Measurements from ENCODE around the gene DCUN1D1.

The DCUN1D1 gene

DNA sequence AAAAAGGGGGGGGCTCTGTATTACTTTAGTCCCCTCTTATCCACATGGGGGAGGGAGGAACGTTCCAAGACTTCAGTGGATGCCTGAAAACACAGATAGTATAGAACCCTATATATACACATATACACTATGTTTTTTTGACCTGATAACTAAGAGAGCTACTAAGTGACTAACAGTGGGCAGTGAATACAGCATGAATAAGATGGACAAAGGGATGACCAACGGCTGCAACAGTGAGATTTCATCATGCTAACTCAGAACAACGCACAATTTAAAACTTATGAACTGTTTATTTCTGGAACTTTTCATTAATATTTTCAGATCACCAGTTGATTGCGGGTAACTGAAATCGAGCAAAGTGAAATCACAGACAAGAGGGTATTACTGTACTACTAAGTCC lies 7.3 kb downstream of the DCUN1D1 start:
- in situ Hi-C loops (cut with HindIII; ENCODE audit: low sequenced_read_pairs), result no loop called here

DNA sequence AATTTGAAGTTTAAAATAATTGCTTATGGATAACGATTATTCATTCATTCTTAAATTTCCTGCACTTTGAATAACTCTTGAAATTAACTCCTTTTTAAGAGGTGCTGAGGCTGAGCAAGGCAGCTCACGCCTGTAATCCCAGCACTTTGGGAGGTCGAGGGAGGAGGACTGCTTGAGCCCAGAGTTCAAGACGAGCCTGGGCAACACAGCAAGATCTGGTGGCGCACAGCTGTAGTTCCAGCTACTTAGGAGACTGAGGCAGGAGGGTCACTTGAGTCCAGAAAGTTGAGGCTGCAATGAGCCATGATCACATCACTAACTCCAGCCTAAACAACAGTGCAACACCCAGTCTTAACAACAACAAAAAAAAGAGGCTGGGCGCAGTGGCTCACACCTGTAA lies 8.0 kb downstream of the DCUN1D1 start:
- in situ Hi-C loops (cut with HindIII; ENCODE audit: low sequenced_read_pairs), result no loop called here

DNA sequence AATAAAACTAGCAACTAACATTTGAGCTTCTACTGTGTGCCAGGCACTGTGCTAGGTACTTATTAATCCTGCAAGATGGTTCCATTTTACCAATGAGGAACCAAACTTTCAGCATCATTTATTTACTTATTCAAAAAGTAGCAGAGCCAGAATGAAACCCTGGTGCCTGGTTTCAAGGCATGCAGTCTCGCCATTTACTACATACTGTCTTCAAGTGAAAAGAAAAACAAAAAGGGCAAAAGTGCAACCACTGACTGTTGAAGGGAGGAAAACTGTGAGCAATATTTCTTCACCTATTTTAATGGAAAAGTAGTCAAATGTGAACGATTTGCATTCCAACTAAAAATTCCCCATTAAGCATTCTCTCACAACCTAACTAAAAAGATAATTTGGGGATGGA lies 8.7 kb downstream of the DCUN1D1 start:
- in situ Hi-C loops (cut with HindIII; ENCODE audit: low sequenced_read_pairs), result no loop called here

DNA sequence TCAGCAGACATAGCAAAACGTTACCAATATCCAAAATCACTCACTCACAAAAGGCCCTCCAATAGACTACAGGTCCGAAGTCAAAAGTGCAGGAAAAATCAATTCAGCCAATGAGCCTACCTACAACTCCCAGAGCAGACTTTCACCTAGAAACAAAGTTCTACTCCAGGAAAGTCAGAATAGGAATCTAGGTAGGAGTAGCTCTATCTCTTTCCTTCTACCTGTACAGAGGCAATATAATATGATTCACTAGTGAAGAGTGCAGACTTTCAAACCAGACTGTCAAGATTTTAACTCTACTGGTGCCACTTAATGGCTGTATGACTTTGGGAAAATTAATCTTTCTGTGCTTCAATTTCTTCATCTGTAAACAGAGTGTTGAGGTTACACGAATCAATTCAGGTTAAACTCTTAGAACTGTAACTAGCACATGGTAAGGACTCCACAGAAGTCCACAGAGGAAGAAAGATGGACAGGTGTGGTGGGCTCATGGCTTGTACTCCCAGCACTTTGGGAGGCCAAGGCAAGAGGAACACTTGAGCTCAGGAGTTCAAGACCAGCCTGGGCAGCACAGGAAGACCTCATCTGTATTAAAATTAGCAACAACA lies 9.4 kb downstream of the DCUN1D1 start:
- in situ Hi-C loops (cut with HindIII; ENCODE audit: low sequenced_read_pairs), result no loop called here

DNA sequence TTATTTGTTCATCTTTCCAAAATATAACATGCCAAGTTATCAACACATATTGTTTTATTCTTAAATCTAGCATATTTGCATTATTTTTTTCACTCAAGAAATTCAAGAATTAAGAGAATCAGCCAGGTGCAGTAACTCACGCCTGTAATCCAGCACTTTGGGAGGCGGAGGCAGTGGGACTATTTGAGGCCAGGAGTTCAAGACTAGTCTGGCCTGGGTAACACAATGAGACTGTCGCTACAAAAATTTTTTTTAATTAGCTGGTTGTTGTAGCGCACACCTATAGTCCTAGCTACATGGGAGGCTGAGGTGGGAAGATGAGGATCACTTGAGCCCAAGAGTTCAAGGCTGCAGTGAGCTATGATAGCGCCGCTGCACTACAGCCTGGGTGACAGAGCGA lies 10.5 kb downstream of the DCUN1D1 start:
- in situ Hi-C loops (cut with HindIII; ENCODE audit: low sequenced_read_pairs), result no loop called here

DNA sequence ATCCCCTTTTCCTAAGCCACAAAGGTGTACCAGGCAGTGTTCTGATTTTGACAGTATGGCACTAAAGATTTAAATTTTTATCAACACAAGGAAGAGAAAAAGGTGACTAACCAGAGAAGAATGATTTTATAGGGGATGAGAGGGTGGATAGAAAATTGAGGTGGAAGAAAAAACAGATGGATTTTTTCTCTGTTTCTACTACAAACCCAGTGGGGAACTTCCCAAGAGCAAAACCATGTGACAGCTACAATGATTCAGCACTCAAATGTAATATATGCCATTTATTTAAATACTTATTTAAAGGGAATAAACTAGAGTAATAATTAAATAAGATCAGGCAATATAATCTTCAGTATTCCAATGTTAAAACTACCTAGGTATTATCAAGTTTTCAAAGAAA lies 11.1 kb downstream of the DCUN1D1 start:
- in situ Hi-C loops (cut with HindIII; ENCODE audit: low sequenced_read_pairs), result no loop called here

DNA sequence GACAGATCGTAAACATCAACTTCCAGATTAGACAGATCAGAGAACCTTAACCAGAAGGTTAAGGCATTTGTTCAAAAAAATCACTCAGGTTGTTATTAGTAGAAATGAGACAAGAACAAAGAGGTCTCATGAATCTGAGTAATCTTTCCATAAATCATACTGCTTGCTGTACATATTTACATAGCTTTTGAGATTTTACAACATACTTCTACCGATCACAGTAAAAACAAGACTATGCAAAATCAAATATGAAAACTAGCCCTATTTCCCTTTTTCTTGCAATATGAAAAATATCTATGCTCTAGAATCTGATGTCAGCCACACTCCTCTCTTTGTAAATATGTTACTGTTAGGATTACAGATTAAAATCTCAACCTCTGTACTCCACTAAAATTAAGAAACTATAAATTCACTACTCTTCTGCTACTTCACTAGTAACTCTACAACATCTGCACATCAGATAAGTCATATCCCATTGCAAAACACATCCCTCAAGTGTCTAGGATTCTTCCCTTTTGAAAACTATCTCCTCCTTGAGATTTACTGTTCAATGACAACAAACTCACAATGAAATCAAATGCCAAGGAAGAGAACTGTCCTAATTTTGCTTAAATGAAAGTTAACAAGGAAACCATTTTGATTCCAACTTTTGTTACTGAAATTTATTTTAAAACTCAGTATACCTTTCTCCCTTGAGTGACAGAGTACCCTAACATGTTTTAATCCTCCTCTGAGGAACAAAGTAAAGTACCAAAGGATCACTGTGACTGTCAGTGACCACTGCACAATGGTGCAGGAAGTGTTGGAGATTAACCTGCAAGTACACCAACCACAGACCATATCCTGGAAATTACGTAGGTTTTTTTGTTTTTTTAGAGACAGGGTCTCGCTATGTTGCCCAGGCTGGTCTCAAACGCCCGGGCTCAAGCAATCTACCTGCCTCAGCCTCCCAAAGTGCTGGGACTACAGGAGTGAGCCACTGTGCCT lies 12.8 kb downstream of the DCUN1D1 start:
- in situ Hi-C loops (cut with HindIII; ENCODE audit: low sequenced_read_pairs), result no loop called here

DNA sequence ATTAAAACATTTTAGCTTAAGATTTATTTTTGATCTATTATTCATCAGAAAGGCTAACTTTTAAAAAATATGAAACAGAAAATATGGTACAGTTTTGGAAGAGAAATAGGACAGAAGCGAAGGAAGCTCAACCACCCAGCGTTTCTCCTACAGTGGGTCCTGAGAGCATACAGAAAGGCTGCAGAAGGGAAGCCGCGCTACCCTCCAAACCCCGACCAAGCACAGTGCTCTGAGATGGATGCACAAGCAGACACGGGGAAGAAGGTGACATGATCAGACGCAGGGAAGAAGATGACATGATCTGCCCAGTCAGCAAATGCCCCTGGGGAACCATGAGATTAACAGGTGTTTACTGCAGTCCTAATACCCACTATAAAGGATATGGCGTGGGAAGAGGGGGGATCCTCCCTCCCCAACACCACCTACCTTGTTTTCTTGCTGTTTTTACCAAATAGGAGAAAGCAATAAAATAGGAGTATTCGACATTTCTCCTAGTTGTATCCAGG lies 14.4 kb downstream of the DCUN1D1 start:
- in situ Hi-C loops (cut with HindIII; ENCODE audit: low sequenced_read_pairs), result no loop called here

DNA sequence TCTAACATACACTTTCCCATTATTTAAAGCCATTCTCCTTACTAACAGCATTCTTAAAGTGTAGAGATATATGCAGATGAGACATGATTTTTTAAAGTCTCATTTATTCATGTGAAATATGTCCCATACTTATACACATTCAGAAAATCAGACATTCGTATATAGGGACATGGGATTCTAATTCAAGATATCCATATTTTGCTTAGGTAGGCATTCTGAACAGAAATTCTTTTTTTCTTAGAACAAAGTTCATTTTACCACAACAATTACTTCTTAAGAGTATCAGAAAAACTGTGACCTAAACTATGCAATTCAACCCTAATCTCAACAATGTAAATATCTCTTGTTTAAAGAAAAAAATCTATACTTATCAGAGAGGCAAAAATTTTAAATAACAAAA lies 16.2 kb downstream of the DCUN1D1 start:
- in situ Hi-C loops (cut with HindIII; ENCODE audit: low sequenced_read_pairs), result loop anchor here (5.0 kb wide), 1 partner anchor 67 kb away; no protein-coding TSS in a partner anchor

DNA sequence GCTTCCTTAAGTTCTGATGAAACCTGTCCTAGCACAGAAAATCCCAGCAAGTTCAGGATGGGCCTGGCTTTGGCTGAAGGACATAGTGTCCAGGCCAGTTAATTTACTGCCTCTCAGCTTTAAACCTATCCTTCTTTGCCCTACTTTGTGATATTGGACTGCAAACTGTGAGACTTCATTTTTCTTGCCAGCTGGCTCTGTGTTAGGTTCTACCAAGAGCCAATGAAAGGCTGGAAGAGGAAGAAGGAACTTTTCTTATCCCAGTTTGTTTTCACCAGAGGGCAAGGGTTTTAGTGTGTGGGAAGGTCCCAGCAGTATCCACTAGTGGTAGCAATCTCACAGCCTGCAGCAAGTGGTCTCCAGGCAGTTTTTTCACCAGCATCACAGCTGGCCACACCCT lies 18.2 kb downstream of the DCUN1D1 start:
- in situ Hi-C loops (cut with HindIII; ENCODE audit: low sequenced_read_pairs), result loop anchor here (5.0 kb wide), 1 partner anchor 65 kb away; no protein-coding TSS in a partner anchor

DNA sequence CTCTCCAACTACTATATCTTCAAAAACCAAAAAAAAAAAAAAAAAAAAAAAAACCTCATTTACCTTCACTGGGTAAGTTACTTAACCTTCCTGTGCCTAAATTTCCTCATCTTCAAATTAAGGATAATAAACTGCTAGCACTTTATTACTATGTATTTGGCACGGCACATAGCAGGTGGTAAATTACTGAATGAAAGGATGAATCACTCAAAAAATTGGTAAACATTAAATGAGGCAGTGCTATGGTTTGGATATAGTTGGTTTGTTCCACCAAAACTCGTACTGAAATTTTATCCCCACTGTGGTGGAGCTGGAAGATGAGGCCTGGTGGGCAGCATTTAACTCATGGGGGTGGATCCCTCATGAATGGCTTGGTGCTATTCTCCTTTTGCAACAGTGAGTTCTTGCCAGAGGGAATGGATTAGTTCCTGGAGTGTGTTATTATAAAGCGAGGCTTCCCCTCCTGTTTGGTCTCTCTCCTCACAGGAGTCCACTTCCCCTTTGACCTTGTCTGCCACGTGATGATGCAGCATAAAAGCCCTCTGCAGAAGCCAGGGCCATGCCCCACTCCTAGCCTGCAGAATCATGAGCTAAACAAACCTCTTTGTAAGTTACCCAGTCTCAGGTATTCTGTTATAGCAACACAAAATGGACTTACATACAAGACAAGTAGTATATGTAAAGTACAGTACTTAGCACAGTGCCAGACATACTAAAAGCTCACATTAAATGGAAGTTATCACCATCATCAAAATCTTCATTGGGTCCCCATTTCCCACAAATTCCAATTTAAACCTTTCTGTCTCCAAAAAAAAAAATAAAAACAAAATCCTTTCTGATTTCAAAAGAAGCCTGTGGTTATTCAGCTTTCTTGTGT lies 20.6 kb downstream of the DCUN1D1 start:
- in situ Hi-C loops (cut with HindIII; ENCODE audit: low sequenced_read_pairs), result loop anchor here (5.0 kb wide), 1 partner anchor 62 kb away; no protein-coding TSS in a partner anchor

DNA sequence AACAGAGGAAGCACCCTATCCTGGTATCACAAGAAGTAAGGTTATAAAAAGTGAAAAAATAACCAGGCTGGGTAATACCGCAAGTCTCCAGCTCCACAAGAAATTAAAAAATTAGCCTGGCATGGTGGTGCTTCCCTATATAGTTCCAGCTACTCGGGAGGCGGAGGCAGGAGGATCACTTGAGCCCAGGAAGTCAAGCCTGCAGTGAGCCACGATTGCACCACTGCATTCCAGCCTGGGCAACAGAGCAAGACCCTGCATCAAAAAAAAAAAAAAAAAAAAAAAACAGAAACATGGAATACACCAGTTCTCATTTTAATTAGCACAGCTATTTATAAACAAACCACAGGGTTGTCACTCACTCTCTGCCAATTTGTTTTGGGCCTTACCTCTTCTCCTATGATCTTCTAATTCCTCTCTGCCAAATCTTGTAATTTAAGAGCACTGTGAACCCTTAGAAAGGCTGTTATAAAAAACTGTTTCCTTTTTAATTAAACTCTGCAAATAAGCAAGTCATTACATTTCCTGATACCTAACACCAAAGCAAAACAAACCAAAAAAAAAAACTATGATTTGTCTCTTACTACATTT lies 22.6 kb downstream of the DCUN1D1 start:
- in situ Hi-C loops (cut with HindIII; ENCODE audit: low sequenced_read_pairs), result no loop called here

DNA sequence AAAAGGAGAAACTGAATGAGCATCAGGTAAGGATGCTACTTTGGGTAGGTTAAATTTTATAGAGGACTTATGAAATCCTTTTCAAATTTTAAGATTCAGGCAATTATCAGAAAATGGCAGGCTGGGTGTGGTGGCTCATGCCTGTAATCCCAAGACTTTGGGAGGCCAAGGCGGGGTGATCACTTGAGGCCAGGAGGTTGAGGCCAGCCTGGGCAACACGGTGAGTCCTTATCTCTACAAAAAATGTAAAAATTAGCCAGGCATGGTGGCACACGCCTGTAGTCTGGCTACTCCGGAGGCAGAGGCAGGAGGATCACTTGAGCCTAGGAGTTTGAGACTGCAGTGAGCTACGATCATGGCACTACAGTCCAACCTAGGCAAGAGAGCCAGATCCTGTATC lies 23.1 kb downstream of the DCUN1D1 start:
- in situ Hi-C loops (cut with HindIII; ENCODE audit: low sequenced_read_pairs), result no loop called here

DNA sequence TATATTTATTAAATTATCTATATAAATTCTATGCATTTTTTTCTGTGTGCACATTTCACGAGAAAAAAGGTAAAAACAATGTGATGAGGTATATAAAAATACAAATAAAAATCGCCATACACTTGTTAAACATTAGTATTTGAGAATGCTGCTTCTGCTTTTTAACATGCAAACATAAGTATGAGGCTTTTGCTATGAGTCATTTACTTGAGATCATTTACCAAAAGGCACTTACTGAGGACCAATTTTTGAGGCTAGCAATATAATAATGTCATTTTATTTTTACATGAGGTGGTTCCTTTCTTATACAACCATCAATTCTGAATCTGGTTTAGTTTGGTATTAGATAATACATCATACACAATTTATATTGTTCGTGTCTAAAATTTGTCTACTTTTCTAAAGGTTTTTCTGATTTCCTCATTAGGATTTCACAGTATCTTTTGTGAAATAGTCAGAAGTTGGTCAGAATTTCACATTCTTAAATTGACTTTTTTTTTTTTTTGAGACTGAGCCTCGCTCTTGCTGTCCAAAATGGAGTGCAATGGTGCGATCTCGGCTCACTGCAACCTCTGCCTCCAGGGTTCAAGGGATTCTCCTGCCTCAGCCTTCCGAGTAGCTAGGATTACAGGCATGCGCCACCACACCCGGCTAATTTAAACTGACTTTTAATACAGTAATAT lies 25.6 kb downstream of the DCUN1D1 start:
- in situ Hi-C loops (cut with HindIII; ENCODE audit: low sequenced_read_pairs), result no loop called here

DNA sequence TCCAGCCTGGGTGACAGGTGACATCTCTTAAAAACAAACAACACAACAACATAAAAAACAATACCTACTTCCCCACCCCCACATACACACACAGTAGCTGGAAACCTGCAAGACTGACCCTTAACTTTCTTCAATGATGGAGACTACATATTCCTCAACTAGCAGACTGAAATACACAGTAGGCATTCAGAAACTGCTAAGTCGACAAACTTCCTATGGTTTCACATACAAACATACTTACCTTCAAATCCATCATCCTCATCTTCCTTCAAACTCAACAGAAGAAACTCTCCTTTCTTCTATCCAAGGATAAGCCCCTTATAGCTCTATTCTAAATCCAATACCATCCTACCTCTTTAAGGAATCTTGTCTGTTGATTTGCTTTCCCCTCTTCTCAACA lies 30.6 kb downstream of the DCUN1D1 start:
- in situ Hi-C loops (cut with HindIII; ENCODE audit: low sequenced_read_pairs), result no loop called here

DNA sequence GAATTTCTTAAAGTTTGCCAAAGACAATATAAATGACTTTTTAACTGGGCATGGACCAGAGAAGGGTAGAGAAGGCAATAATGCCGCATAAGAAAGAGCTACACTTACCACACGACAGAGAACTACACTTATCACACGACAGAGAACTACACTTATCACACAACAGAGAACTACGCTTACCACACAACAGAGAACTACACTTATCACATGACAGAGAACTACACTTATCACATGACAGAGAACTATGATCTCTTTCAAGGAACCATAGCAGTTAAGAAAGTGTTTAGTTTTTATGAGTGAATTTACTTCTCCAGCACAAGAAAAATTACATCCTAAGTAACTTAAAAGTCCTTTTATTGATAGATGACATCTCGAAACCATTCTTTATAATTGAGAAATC lies 32.0 kb downstream of the DCUN1D1 start:
- in situ Hi-C loops (cut with HindIII; ENCODE audit: low sequenced_read_pairs), result no loop called here

DNA sequence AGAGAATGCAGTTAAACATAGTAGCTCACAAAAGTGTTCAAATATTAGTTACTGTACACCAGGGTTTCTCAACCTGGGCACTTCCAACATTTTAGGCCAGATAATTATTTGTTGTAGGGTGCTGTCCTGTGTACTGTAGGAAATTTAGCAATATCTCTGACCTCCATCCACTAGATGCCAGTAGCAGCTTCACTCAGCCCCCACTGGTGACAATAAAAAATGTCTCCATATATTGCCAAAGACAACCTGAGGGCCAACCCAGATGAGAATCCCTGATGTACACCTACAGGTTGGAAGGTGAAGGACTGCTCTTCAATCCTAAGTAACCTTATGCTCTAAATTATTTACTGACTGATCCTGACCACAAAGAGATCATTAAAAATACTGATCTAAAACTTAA lies 32.5 kb downstream of the DCUN1D1 start:
- in situ Hi-C loops (cut with HindIII; ENCODE audit: low sequenced_read_pairs), result no loop called here

DNA sequence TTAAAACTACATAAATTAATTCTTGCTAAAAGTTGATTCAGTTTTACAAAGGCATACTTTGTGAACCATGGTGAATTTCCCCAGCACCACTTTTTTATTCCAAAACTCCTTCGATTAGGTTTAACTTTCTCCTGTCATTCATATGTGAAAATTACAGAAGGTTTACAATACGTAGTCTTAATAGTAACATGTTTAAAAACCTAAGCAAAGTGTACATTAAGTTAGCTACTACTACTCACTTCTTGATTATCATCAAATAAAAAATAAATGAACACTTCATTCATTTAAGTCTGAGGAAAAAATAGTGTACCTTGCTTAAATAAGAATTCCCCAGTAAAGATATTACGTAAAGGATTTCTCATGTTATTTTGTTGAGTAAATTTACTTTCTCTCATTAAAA lies 38.6 kb downstream of the DCUN1D1 start:
- in situ Hi-C loops (cut with HindIII; ENCODE audit: low sequenced_read_pairs), result no loop called here

DNA sequence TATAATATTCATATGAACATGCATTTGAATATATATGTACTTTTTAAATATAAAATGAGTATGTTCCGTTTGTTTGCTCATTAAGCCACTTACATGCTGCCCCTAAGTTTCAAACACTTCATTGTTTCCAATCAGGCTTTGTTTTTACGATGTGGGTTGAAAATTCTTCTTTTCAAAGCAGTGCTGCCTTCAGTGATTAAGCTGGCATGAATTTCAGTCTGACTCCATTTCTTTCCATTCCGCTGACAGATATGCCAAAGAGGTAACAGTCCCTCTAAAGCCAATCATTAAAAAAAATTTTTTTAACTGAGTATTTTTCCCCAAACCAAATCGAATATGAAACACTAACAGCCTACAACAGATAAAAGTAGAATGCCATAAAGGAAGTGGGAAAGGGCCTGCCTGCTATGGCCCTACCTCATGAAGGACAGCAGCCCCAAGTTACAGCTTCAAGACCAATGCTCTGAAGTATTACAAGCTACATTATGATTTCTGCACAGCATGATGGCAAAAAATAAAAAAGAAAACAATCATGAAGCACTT lies 40.0 kb downstream of the DCUN1D1 start:
- in situ Hi-C loops (cut with HindIII; ENCODE audit: low sequenced_read_pairs), result no loop called here

Data from endothelial cell of hepatic sinusoid (primary cell).